Jurkat, Clone E6-1 (cell line): ENCODE results near the gene SFN.
"Not testable (repeated sequence)": the region's sequence is repeated elsewhere in the genome, so short reads cannot be mapped to it uniquely, and the experiment has no call there.

ENCODE experiments used
- DNase-seq: peaks from one replicate; pipeline ENCODE4 v3.0.0-alpha.2; 2011; ENCODE audit warnings: low read depth, low spot score
- H3K4me3 ChIP-seq: 2 replicates; pipeline ENCODE4 v1.5.1; 2011; ENCODE audit warnings: mild to moderate bottlenecking, low read length, control low read depth, moderate library complexity

Gene SFN

GRCh38 chr1:26858891-26859640 lies 3.9 kb upstream of the SFN start:
- no peak overlapping the region for H3K4me3 ChIP-seq
- no peak for DNase-seq

- no peak for DNase-seq
- H3K4me3 ChIP-seq: no peak overlapping the region
Observed at GRCh38 chr1:26861286-26861701, 1.7 kb upstream of the SFN start.

DNA sequence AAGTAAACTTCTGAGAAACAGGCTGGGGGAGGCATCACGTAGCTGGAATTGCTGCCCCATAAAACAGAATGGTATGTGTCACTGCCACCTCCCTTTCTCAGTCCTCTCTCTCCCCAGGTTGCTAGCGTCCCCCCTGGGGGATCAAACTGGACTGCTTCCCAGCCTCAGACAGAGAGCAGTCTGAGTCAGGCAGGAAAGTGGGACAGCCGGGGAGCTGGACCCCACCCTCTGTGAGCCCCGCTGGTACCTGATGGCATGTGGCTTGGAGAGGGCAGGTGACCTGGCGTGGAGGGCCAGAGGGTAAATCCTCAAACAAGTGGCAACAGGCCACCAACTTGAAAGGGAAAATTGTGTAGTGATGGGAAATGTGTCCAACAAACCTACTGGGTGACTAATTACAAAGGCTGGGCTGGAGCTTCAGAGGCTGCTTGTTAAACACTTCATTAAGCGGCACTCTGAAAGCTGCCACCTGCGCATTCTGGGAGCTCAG lies 1.0 kb upstream of the SFN start:
- H3K4me3 ChIP-seq: no peak overlapping the region
- no peak for DNase-seq

- no peak for DNase-seq
- peak overlapping the region; percentile 93 for H3K4me3 ChIP-seq
Observed at GRCh38 chr1:26863685-26864077, 732 bp downstream of the SFN start.

- peak overlapping the region; percentile 93 for H3K4me3 ChIP-seq
- peak; percentile 95 for DNase-seq
Observed at GRCh38 chr1:26864610-26865480, 1.9 kb downstream of the SFN start.

- H3K4me3 ChIP-seq, DNase-seq: not testable (repeated sequence)
Observed at GRCh38 chr1:26873097-26873496, 10.1 kb downstream of the SFN start.

DNA sequence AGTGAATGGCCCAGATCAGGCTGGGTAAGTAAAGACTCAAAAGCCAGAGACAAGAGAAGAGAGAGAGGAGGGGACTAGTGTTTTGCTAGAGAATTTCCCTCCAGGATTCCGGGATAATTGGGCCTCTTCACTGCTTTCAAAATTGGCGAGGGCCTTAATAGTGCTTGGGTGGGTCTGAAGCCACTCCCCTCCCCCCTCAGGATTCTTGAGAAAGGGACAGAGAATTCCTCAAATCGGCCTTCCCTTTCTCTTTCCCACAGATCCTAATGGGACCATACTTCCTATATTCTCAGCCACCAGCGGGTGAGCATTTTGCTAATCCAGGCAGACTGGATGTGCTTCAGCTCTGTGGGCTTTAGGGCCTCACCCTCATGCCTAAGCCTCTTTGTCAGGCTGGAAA lies 11.9 kb downstream of the SFN start:
- no peak for DNase-seq
- no peak overlapping the region for H3K4me3 ChIP-seq

DNA sequence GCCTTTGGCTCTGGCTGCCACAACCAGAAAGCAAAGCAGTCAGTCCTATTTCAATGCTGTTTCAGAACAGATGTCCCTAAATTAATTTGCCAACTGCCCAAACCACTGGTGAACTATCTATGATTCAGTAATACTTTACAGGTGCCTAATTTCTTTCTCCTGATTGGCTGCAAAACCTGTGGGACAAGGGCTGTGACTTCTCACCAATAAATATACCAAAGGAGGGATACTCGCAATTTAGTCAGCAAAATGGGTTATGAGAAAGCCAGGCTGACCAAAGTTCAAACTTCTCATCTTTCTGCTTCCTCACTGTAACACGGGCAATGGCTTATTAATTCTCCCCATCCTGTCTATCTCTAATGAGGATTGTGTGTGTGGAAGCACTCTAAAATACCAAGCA lies 14.4 kb downstream of the SFN start:
- H3K4me3 ChIP-seq: no peak overlapping the region
- no peak for DNase-seq

DNA sequence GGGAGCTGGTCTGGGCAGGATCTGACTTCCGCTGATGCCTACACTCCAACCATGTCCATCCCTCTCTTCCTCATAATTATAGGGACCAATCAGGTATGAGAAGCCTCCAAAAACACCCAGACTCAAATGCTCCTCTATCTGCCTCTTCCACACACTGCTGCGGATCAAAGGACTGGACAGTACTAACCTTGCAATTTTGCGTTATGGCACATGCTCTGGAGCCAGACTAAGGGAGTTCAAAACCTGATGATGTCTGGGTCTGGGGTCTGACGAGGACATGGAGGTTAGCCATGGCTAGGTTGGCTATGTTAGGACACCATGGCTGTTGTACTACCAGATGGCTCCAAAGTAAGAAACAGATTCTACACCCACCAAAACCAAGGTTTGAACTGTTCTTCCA lies 16.8 kb downstream of the SFN start:
- no peak overlapping the region for H3K4me3 ChIP-seq
- DNase-seq: no peak

DNA sequence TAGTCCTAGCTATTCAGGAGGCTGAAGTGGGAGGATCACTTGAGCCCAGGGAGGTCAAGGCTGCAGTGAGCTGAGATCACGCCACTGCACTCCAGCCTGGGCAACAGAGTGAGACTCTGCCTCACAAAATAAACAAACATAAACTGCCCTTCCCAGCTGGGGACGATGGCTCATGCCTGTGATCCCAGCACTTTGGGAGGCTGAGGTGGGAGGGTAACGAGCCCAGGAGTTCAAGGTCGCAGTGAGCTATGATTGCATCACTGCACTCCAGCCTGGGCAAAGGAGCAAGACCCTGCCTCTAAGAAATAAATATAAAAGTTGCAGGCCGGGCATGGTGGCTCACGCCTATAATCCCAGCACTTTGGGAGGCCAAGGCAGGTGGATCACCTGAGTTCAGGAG lies 18.7 kb downstream of the SFN start:
- not testable (repeated sequence) for DNase-seq, H3K4me3 ChIP-seq

DNA sequence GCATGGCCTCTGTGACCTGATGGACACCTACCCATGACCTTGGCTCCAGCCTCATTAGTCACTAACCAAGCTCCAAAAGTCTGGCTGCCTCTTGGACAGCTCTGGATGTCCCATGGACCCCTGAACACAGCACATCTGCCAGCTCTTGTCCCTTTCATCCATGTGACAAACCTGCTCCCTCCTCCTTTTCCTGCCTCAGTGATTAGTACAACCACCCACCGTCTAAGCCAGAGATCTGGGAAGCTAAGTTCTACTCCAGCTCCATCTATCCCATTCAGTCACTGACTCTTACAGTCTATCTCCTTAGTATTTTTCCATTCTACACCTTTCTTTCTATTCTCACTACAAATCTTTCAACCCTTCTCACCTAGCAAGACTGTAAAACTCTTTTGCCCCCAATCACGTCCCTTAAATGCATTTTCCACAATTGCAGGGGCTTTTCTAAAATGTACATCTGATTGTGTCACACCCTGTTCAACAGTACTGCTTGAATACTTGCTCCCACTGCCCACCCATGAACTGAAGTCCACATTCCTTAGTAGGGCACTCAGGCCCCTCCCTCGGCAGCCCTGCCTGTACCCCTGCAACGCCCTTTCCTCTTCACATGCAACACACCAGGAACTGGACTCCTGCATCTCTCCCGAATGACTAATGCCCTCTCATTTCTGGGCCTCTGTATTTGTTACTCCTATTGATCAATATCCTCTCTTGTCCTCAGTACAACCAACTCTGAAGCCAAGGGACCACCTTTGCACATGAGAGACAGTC lies 19.9 kb downstream of the SFN start:
- H3K4me3 ChIP-seq: no peak overlapping the region
- no peak for DNase-seq

DNA sequence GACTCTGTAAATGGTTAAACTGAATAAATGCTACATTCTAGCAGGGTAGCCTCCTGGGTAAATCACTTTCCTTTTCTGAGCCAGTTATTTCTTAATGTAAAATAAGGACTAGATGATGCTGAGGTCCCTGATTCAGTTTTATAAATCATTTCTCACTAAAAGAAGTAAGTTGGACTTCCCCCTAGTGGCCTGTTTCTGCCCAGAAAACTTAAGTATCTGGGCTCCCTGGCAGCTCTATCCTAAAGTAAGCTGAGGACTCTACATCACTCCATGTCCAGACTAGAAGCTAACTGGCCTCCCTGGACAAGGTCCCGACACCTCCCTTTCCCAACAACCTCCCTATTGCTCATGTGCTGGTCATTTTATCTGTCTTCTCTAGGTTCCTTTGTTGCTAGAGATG lies 24.2 kb downstream of the SFN start:
- no peak overlapping the region for H3K4me3 ChIP-seq
- DNase-seq: no peak

- H3K4me3 ChIP-seq: no peak overlapping the region
- no peak for DNase-seq
Observed at GRCh38 chr1:26888231-26888630, 25.3 kb downstream of the SFN start.

- H3K4me3 ChIP-seq: peak within 1 kb of the TSS; percentile 87
- peak; percentile 67 for DNase-seq
Observed at GRCh38 chr1:26889551-26890466, 26.9 kb downstream of the SFN start, which contains the start of gene GPN2. TSS of gene GPN2 (minus strand) at chr1:26890283. CDS start at chr1:26890096, 187 bp downstream.

GRCh38 chr1:26890467-26890796 lies 27.5 kb downstream of the SFN start:
- peak overlapping the region; percentile 87 for H3K4me3 ChIP-seq
- DNase-seq: no peak

DNA sequence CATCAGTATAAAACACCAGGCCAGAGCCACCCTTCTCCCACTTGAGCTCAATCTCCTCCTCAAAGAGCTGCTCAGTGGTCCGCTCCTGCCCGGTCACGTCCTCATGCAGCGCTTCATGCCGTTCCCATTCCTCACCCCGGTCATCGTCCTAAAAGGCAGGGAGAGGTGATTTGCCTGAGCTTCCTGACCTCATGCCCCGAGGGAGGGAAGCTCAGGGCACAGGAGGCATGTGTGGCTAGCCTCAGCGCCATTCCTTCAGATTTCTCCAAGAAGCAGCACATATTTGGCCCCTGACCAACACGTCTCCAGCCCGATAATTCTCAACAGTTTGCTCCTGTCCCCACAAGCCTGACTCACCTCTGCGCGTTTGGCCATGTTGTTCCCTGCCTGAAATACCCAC lies 31.3 kb downstream of the SFN start:
- no peak for DNase-seq
- no peak overlapping the region for H3K4me3 ChIP-seq

DNA sequence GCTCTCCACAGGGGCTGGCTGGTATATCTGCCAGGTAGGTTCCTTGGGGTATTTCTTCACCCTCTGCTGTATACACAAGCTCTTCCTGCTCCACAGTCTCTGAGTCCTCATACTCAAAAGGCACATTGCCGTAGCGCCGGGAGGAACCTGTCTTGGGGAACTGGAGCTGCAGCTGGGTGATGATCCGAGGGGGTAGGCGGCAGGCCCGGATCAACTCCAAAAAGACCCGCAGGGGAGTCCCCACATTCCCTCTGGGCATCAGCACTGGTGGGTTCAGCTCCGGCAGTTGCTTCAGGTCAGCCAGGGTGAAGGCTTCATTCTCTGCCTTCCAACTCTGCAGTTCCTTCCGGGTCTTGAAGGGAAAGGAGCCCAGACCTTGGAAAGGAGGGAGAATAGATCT lies 34.4 kb downstream of the SFN start:
- no peak overlapping the region for H3K4me3 ChIP-seq
- DNase-seq: no peak

DNA sequence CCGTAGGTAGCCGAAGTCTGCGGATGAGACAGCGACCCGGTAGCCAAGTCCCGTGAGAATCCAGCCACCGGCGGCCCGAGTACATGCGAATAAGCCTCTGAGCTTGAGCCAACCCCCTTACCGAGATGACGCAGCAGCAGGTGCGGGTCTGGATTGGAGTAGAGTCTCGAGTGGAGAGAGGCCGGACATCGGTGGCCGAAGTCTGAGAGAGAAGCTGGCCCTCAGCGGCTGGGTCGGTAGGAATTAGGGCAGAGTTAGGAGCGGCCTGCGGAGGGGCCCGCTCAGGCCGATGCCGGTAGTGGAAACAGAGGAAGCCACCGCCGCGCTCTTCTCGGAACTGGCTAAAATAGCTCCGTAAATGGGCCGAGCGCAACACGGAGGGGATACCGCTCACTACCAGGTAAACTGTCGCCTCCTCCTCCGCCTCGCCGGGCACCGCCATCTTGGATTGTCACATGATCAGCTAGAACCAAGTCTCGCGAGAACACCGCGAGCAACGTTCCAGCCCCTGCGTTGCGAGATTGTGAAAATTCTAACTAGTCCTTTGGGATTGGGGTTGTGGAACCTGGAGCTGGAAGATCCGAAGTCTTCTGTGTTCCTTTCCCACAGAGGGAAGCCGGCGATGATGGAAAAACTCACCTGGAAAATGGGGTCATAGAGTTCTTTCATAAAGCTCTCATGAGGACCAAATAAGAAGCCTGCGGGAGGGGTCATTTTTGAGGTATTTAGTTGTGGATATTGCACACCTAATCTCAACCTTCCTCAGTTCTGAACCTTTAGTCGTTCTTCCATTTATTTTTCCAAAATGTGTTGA lies 37.3 kb downstream of the SFN start, which contains the start of gene GPATCH3:
GPATCH3 (minus strand) TSS at position 467 of the 814 bp plus-strand sequence; CDS start at position 442, 25 bp downstream.
- H3K4me3 ChIP-seq: peak within 1 kb of the TSS; percentile 88
- peak; percentile 84 for DNase-seq
